Subcutaneous abdominal adipose tissue (tissue), 5 donors: ENCODE results near the gene PPP1R3A.

ENCODE experiments used
- H3K27ac ChIP-seq: one replicate; pipeline ENCODE4 v1.7.0; 2013; ENCODE audit warnings: low read depth, mild to moderate bottlenecking, inconsistent platforms, low read length, moderate library complexity
- H3K27me3 ChIP-seq, 5 donors: one replicate each; pipeline ENCODE4 v1.7.0; 2013; ENCODE audit warnings: low read length in 5 of 5, inconsistent platforms in 1 of 5; ENCODE audit not compliant: control insufficient read depth in 5 of 5, insufficient read depth in 4 of 5
- H3K36me3 ChIP-seq, 5 donors: one replicate each; pipeline ENCODE4 v1.7.0; 2013; ENCODE audit warnings: low read length in 5 of 5; ENCODE audit not compliant: control insufficient read depth in 5 of 5, insufficient read depth in 5 of 5
- H3K4me1 ChIP-seq, 5 donors: one replicate each; pipeline ENCODE4 v1.7.0; 2013; ENCODE audit warnings: low read length in 5 of 5, mild to moderate bottlenecking in 3 of 5, moderate library complexity in 1 of 5; ENCODE audit not compliant: control insufficient read depth in 5 of 5, insufficient read depth in 5 of 5
- H3K4me3 ChIP-seq, 5 donors: one replicate each; pipeline ENCODE4 v1.7.0; 2013; ENCODE audit warnings: low read length in 5 of 5, low read depth in 1 of 5
- H3K9ac ChIP-seq, 5 donors: one replicate each; pipeline ENCODE4 v1.7.0; 2013; ENCODE audit warnings: low read length in 5 of 5, mild to moderate bottlenecking in 4 of 5, moderate library complexity in 3 of 5
- H3K9me3 ChIP-seq, 5 donors: one replicate each; pipeline ENCODE4 v1.7.0; 2013; ENCODE audit warnings: low read length in 5 of 5; ENCODE audit not compliant: control insufficient read depth in 5 of 5
- donor health status: healthy.
- donor health status: healthy.
- donor health status: healthy.
- donor health status: healthy.
- donor health status: healthy.

The PPP1R3A gene

GRCh38 chr7:113883096-113883495 is 35.7 kb downstream of the PPP1R3A start:
- Histone ChIP-seq H3K27me3 (no peaks in the 10 kb centered on the region), H3K4me1 (no peaks in the 10 kb centered on the region), H3K4me3 (no peak overlapping the region), H3K9ac (no peak overlapping the region), H3K9me3 (no peaks in the 10 kb centered on the region), H3K27ac (no peak overlapping the region), H3K36me3 (no peaks in the 10 kb centered on the region)

GRCh38 chr7:113880559-113880958 is 38.2 kb downstream of the PPP1R3A start:
- H3K9ac ChIP-seq, result no peak overlapping the region
- H3K9me3 ChIP-seq, result no peaks in the 10 kb centered on the region
- no peak overlapping the region for H3K27ac ChIP-seq
- H3K36me3 ChIP-seq, result no peaks in the 10 kb centered on the region
- H3K4me3 ChIP-seq, result no peak overlapping the region
- no peaks in the 10 kb centered on the region for H3K27me3 ChIP-seq
- H3K4me1 ChIP-seq, result no peaks in the 10 kb centered on the region

- Histone ChIP-seq H3K4me1 (no peaks in the 10 kb centered on the region), H3K9ac (no peak overlapping the region), H3K27ac (no peak overlapping the region), H3K4me3 (no peak overlapping the region), H3K36me3 (no peaks in the 10 kb centered on the region), H3K9me3 (no peaks in the 10 kb centered on the region), H3K27me3 (no peaks in the 10 kb centered on the region)
Observed at GRCh38 chr7:113878394-113878992, 40.3 kb downstream of the PPP1R3A start.

- H3K9me3 ChIP-seq, result no peaks in the 10 kb centered on the region
- no peak overlapping the region for H3K27ac ChIP-seq
- H3K36me3 ChIP-seq, result no peaks in the 10 kb centered on the region
- H3K4me1 ChIP-seq, result no peaks in the 10 kb centered on the region
- H3K9ac ChIP-seq, result no peak overlapping the region
- H3K27me3 ChIP-seq, result no peaks in the 10 kb centered on the region
- no peak overlapping the region for H3K4me3 ChIP-seq
Observed at GRCh38 chr7:113875224-113875623, 43.6 kb downstream of the PPP1R3A start.

- no peaks in the 10 kb centered on the region for H3K9me3 ChIP-seq
- no peak overlapping the region for H3K9ac ChIP-seq
- no peaks in the 10 kb centered on the region for H3K4me1 ChIP-seq
- no peak overlapping the region for H3K27ac ChIP-seq
- H3K4me3 ChIP-seq, result no peak overlapping the region
- no peaks in the 10 kb centered on the region for H3K36me3 ChIP-seq
- H3K27me3 ChIP-seq, result no peaks in the 10 kb centered on the region
Observed at GRCh38 chr7:113873554-113874151, 45.2 kb downstream of the PPP1R3A start.

- Histone ChIP-seq H3K36me3 (no peaks in the 10 kb centered on the region), H3K9me3 (no peaks in the 10 kb centered on the region), H3K27ac (no peak overlapping the region), H3K4me3 (no peak overlapping the region), H3K9ac (no peak overlapping the region), H3K27me3 (no peaks in the 10 kb centered on the region), H3K4me1 (no peaks in the 10 kb centered on the region)
Observed at GRCh38 chr7:113872981-113873380, 45.8 kb downstream of the PPP1R3A start.

GRCh38 chr7:113867325-113867724 is 51.5 kb downstream of the PPP1R3A start:
- Histone ChIP-seq H3K27me3 (no peaks in the 10 kb centered on the region), H3K36me3 (no peaks in the 10 kb centered on the region), H3K9me3 (peaks cover 0 to 2% (median 0%) of the 10 kb centered on the region in 5 donors), H3K9ac (no peak overlapping the region), H3K4me1 (no peaks in the 10 kb centered on the region), H3K4me3 (no peak overlapping the region), H3K27ac (no peak overlapping the region)

- Histone ChIP-seq H3K27ac (no peak overlapping the region), H3K4me3 (no peak overlapping the region), H3K9ac (no peak overlapping the region), H3K27me3 (no peaks in the 10 kb centered on the region), H3K9me3 (no peaks in the 10 kb centered on the region), H3K4me1 (peaks cover 0 to 2% (median 0%) of the 10 kb centered on the region in 5 donors), H3K36me3 (no peaks in the 10 kb centered on the region)
Observed at GRCh38 chr7:113856010-113856409, 62.8 kb downstream of the PPP1R3A start.

GRCh38 chr7:113840954-113841353 is 77.9 kb downstream of the PPP1R3A start:
- Histone ChIP-seq H3K27ac (no peak overlapping the region), H3K4me3 (no peak overlapping the region), H3K9me3 (no peaks in the 10 kb centered on the region), H3K9ac (no peak overlapping the region), H3K27me3 (no peaks in the 10 kb centered on the region), H3K4me1 (no peaks in the 10 kb centered on the region), H3K36me3 (no peaks in the 10 kb centered on the region)

GRCh38 chr7:113835367-113835766 is 83.4 kb downstream of the PPP1R3A start:
- Histone ChIP-seq H3K4me1 (no peaks in the 10 kb centered on the region), H3K9me3 (no peaks in the 10 kb centered on the region), H3K9ac (no peak overlapping the region), H3K4me3 (no peak overlapping the region), H3K27me3 (no peaks in the 10 kb centered on the region), H3K36me3 (no peaks in the 10 kb centered on the region), H3K27ac (no peak overlapping the region)
